GM12874 (cell line): ENCODE results near the gene MYOCOS.

ENCODE experiments used
- TF ChIP-seq, protein P1 (sequence below): IDR thresholded peaks from 2 replicates; pipeline ENCODE4 v1.5.1; 2011; ENCODE audit warnings: low read depth, mild to moderate bottlenecking, control low read depth, low read length, moderate library complexity; ENCODE audit not compliant: insufficient read depth

Gene MYOCOS

GRCh38 chr1:171664976-171665375 lies 42.9 kb downstream of the MYOCOS start:
- TF ChIP-seq, protein P1, sequence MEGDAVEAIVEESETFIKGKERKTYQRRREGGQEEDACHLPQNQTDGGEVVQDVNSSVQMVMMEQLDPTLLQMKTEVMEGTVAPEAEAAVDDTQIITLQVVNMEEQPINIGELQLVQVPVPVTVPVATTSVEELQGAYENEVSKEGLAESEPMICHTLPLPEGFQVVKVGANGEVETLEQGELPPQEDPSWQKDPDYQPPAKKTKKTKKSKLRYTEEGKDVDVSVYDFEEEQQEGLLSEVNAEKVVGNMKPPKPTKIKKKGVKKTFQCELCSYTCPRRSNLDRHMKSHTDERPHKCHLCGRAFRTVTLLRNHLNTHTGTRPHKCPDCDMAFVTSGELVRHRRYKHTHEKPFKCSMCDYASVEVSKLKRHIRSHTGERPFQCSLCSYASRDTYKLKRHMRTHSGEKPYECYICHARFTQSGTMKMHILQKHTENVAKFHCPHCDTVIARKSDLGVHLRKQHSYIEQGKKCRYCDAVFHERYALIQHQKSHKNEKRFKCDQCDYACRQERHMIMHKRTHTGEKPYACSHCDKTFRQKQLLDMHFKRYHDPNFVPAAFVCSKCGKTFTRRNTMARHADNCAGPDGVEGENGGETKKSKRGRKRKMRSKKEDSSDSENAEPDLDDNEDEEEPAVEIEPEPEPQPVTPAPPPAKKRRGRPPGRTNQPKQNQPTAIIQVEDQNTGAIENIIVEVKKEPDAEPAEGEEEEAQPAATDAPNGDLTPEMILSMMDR = no peak

DNA sequence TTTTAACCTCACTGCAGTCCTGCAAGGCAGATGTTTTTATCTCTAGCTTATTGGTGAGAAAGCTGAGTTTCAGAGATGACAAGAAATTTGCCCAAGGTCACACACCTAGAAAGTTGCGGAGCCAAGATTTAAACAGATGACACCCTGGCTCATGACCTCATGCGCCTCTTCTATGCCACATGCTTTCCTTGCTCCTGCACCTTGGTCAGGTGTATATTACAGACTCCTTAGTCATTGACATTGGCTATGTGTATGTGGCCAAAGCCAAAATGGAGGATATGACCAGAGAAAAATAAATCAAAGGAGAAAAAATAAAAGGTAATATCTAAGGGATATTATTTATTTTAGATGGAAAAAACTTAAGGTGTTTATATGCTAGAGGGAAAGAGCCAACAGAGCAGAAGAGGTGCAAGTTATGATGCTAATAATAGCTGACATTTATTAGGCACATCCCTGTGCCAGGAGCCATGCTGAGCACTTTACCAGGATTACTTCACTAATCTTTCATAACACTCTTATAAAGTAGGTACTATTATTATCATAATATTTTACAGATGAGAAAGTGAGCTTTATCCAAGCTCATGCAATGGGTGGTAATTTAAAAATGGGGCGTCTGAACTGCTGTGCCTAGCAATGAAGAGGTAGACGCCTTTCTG lies 44.2 kb downstream of the MYOCOS start:
- TF ChIP-seq, protein P1 = no peak

GRCh38 chr1:171668372-171668771 lies 46.3 kb downstream of the MYOCOS start:
- TF ChIP-seq, protein P1 = no peak

GRCh38 chr1:171670739-171671138 lies 48.7 kb downstream of the MYOCOS start:
- TF ChIP-seq, protein P1 = no peak

- TF ChIP-seq, protein P1 = no peak
Measured at GRCh38 chr1:171674431-171675405, 52.7 kb downstream of the MYOCOS start.
